ENCODE measurements around the gene BEST2.

BEST2 gene

DNA sequence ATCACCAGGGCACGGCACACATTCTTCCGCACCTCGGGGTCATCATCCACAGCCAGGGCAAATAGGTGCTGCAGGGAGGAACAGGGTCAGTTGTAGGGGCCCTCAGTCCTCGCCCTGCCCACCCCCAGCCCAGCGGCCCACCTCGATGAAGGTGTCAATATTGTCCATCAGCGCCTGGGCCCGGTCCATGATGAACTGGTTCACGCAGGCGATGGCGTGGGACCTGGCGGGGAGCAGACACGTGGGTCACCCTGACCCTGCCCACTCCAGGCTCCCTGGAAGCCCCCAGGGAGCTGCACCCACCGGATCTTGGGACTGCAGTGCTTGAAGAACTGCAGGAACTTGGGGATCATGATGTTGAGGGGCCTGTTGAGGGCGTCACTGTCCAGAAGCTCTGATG is 36.5 kb upstream of the BEST2 start:
- TF ChIP-seq, protein P1, sequence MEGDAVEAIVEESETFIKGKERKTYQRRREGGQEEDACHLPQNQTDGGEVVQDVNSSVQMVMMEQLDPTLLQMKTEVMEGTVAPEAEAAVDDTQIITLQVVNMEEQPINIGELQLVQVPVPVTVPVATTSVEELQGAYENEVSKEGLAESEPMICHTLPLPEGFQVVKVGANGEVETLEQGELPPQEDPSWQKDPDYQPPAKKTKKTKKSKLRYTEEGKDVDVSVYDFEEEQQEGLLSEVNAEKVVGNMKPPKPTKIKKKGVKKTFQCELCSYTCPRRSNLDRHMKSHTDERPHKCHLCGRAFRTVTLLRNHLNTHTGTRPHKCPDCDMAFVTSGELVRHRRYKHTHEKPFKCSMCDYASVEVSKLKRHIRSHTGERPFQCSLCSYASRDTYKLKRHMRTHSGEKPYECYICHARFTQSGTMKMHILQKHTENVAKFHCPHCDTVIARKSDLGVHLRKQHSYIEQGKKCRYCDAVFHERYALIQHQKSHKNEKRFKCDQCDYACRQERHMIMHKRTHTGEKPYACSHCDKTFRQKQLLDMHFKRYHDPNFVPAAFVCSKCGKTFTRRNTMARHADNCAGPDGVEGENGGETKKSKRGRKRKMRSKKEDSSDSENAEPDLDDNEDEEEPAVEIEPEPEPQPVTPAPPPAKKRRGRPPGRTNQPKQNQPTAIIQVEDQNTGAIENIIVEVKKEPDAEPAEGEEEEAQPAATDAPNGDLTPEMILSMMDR (IDR thresholded peaks at IDR 0.05; ENCODE audit: low read depth, low read length) = no peak
- no peak for DNase-seq (ENCODE audit: extremely low read depth, low read depth)

DNA sequence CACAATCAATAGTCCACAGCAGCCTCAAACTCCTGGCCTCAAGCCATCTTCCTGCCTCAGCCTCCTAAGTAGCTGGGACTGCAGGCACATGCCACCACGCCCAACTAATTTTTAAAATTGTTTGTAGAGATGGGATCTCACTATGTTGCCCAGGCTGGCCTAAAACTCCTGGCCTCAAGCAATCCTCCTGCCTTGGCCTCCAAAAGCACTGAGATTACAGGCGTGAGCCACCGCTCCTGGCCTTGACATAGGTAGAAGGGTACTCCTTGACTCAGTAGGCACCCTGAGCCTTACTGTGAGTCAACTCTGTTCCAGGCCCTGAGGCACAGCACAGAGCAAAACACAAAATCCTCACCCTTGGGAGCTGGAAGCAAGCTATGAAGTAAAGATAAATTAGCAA is 35.7 kb upstream of the BEST2 start:
- TF ChIP-seq, protein P1 (IDR thresholded peaks at IDR 0.05; ENCODE audit: low read depth, low read length) = no peak
- DNase-seq (ENCODE audit: extremely low read depth, low read depth) = no peak

DNA sequence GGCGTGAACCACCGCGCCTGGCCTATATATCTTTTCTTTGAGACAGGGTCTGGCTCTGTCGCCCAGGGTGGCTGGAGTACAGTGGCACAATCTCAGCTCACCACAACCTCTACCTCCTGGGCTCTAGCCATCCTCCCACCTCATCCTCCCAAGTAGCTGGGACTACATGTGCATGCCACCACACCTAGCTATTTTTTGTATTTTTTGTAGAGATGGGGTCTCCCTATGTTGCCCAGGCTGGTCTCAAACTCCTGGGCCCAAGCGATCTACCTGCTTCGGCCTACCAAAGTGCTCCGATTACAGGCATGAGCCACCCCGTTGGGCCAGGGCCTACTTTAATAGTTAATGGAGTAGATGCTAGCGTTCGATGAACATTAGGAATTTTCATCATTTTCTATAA is 31.3 kb upstream of the BEST2 start:
- TF ChIP-seq, protein P1 (IDR thresholded peaks at IDR 0.05; ENCODE audit: low read depth, low read length) = no peak
- DNase-seq (ENCODE audit: extremely low read depth, low read depth) = no peak

DNA sequence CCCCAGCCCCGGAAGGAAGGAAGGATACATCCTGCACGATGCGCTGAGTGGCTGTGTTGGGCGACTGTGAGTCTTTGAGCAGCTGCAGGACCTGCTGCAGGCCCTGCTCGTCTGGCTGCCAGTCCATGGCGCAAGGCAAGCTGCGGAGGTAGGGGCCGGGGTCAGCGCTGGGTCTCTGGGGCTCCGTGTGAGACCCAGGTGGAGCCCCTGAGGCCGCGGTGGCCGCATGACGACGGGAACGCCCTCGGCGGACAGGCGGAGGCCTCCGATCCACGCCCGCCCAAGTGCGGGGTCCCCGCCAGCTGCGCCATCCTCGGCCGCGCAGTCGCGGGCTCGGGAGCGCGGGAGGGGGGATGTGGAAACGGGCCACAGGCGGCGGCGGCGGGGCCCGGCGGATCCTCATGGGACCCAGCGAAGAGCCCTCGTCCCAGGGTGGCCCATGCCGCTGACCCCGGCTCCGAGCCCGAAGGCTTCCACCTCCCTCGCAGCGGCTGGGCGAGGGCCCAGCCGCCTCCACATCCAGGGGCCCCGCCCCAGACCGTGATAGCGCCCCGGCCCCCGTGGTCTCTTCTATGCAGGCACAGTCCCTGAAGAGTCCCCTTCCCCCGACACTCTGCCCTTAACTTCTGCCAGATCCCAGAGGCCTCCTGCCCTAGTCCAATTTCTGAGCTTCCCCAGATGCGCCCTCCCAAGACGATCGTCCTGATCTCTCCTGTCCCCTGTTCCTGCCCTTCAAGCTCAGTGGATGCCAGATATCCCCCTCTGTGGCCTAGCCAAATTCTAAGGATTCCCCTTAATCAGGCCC is 30.5 kb upstream of the BEST2 start:
- no peak for DNase-seq (ENCODE audit: extremely low read depth, low read depth)
- TF ChIP-seq, protein P1 (IDR thresholded peaks at IDR 0.05; ENCODE audit: low read depth, low read length) = no peak

DNA sequence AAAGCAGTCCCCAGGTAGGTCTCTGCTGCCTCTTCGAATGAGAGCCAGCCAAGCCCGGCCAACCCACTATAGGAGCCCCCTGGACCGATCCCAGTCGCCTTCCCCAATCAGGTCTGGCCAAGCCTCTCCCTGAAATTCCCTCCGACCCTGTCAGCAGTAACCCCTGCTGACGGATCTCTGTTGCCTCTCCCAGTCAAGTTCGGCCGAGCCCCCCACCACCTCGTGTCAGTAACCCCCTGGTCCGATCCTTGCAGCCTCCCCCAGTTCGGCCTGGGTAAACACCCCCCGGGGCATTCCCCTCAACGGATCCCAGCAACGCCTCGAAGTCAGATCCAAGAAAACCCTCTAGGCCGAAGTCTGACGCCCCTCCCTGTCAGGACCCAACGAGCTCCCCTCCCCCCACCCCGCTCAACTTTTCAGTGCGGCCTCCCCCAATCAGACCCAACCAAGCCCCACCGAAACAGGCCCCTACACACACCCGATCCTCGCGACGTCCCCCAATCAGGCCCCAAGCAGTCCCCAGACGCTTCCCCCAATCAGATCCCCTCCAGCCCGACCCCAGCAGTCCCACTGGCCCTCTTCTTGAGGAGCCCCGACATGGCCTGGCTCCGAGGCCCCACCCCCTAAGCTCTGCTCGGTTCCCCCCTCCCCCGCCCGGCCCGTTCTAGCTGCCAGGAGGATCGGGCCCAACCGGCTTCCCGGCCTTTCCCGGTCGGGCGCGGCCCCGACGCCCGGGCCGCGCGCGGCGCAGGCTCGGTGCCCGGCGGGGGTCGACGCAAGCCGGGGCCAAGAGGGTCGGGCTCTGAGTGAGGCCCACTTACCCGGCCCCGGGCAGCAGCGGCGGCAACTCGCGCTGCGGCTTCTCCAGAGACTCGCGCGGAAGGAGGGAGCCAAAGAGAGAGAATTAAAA is 29.7 kb upstream of the BEST2 start:
- peak; percentile 43 for DNase-seq (ENCODE audit: extremely low read depth, low read depth)
- TF ChIP-seq, protein P1 (IDR thresholded peaks at IDR 0.05; ENCODE audit: low read depth, low read length) = no peak

DNA sequence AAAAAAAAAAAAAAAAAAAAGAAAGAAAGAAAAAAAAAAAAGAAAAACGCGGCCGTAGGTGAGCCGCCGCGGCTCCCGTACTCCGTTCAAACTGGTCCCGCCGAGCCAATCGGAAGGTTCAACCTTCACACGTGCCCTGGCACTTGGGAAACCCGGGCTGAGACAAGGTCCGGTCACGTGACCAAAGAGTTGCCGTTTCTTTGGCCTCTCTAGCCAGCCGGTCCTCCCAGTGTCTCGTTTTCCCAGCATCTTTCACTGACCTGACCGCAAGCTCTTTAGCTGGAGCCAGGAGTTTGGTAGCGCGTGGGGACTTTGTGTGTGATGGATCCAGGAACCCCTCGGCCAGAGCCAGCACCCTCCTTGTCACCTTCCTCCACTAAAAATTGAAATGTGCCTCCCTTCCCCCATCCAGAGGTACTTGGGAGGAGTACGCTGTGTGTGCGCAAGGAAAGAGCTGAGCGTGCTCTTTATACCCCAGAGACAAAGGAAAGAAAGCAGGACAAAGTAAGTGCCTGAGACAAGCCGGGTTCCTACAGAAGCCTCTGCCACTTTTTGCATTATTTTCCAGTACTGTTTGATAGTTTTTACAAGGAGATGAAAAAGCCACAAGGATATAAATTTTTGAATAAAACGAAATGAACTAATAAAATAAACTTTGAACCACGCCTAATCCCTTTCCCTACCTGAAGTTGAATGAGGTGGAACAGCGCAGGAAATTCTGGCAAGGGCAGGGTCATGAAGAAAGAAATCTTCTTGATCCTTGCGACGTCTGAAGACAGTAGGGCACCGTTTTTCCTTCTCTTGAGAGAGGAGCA is 28.8 kb upstream of the BEST2 start:
- TF ChIP-seq, protein P1 (IDR thresholded peaks at IDR 0.05; ENCODE audit: low read depth, low read length) = no peak
- peak; percentile 97 for DNase-seq (ENCODE audit: extremely low read depth, low read depth)
